GM12878 (cell line): Measurements from ENCODE around the gene BIRC3. TPM values are rescaled to one million over a fixed set of nuclear protein-coding genes. Genes with fewer than 3 reads are reported as not detected.
A peak's percentile ranks its signal among the peaks of the same experiment; 100 is the strongest.

Experiments used
- BHLHE40 ChIP-seq, 2 experiments: fragments of 450-650 bp in 1 of 2; IDR thresholded peaks; 2 replicates each; pipeline ENCODE4 v1.6.1; 2011 to 2017; ENCODE audit warnings: low read depth in 2 of 2, borderline replicate concordance in 1 of 2, improper control_type of control experiment in 1 of 2, low read length in 1 of 2, mild to moderate bottlenecking in 1 of 2
- CREM ChIP-seq: IDR thresholded peaks from 2 replicates; pipeline ENCODE4 v1.6.1; 2014; ENCODE audit warnings: antibody characterized with exemption, low read depth
- CTCF ChIP-seq, 3 experiments: IDR thresholded peaks in 2 of 3; conservative IDR thresholded peaks in 1 of 3; 2 replicates each; pipeline ENCODE4 v1.5.1; 2011; ENCODE audit warnings: low read depth in 3 of 3, low read length in 3 of 3, mild to moderate bottlenecking in 3 of 3, control low read depth in 2 of 3, moderate library complexity in 2 of 3, inconsistent platforms in 1 of 3, mixed read lengths in 1 of 3; ENCODE audit not compliant: control insufficient read depth in 2 of 3, insufficient read depth in 1 of 3; ENCODE audit errors: extremely low read depth in 1 of 3
- EED ChIP-seq: sonication (generic); IDR thresholded peaks from 2 replicates; pipeline ENCODE4 v1.6.1; 2016; ENCODE audit warnings: antibody characterized with exemption, low read depth
- IKZF2 ChIP-seq, 2 experiments: fragments of 450-650 bp; IDR thresholded peaks; 2 replicates each; pipeline ENCODE4 v1.6.1; 2017; ENCODE audit warnings: mild to moderate bottlenecking in 2 of 2, moderate library complexity in 2 of 2
- IRF3 ChIP-seq: fragments of 450-650 bp; IDR thresholded peaks from 2 replicates; pipeline ENCODE4 v1.6.1; 2014; ENCODE audit warnings: mild to moderate bottlenecking
- KDM1A ChIP-seq: fragments of 200-600 bp; sonication (generic); IDR thresholded peaks from 2 replicates; pipeline ENCODE4 v1.6.1; 2016; ENCODE audit warnings: borderline replicate concordance
- MEF2A ChIP-seq: IDR thresholded peaks from 2 replicates; pipeline ENCODE4 v1.6.1; 2011; ENCODE audit warnings: low read depth, mild to moderate bottlenecking, low read length, moderate library complexity; ENCODE audit not compliant: insufficient read depth
- MEF2B ChIP-seq: fragments of 450-650 bp; IDR thresholded peaks from 2 replicates; pipeline ENCODE4 v1.6.1; 2018; ENCODE audit warnings: mild to moderate bottlenecking, moderate library complexity; ENCODE audit not compliant: partially characterized antibody, poor library complexity, severe bottlenecking
- NBN ChIP-seq: fragments of 450-650 bp; IDR thresholded peaks from 2 replicates; pipeline ENCODE4 v1.6.1; 2016
- RAD21 ChIP-seq: IDR thresholded peaks from 2 replicates; pipeline ENCODE4 v1.6.1; 2011; ENCODE audit warnings: mild to moderate bottlenecking, low read depth, low read length, moderate library complexity; ENCODE audit not compliant: insufficient read depth
- RB1 ChIP-seq: fragments of 450-650 bp; formaldehyde crosslinking; IDR thresholded peaks from 2 replicates; pipeline ENCODE4 v1.6.1; 2017; ENCODE audit warnings: mild to moderate bottlenecking, borderline replicate concordance
- RELB ChIP-seq: fragments of 450-650 bp; IDR thresholded peaks from 2 replicates; pipeline ENCODE4 v1.6.1; 2017; ENCODE audit warnings: low read depth, mild to moderate bottlenecking, moderate library complexity
- SIN3A ChIP-seq: IDR thresholded peaks from 2 replicates; pipeline ENCODE4 v1.6.1; 2012; ENCODE audit warnings: low read depth, low read length, improper control_type of control experiment
- SMARCA5 ChIP-seq: fragments of 450-650 bp; IDR thresholded peaks from 2 replicates; pipeline ENCODE4 v1.6.1; 2017; ENCODE audit warnings: mild to moderate bottlenecking
- SPI1 ChIP-seq: IDR thresholded peaks from 2 replicates; pipeline ENCODE4 v1.6.1; 2011; ENCODE audit warnings: low read depth, mild to moderate bottlenecking, low read length, moderate library complexity, borderline replicate concordance; ENCODE audit not compliant: insufficient read depth
- YY1 ChIP-seq: IDR thresholded peaks from 2 replicates; pipeline ENCODE4 v1.6.1; 2011; ENCODE audit warnings: low read depth, mild to moderate bottlenecking, low read length
- ZNF687 ChIP-seq: fragments of 450-650 bp; IDR thresholded peaks from 2 replicates; pipeline ENCODE4 v1.6.1; 2017; ENCODE audit warnings: mild to moderate bottlenecking, moderate library complexity
- polyA plus RNA-seq, 11 experiments: library from polyadenylated mRNA; depleted of rRNA in 4 of 11; unstranded in 6 of 11; stranded (reverse) in 5 of 11; fragments of >200 nt; fragmentation: Nextera tagmentation in 4 of 11; fragmentation: Illumina TruSeq in 1 of 11; extraction: Ambion mirVana in 4 of 11; extraction: Trizol in 1 of 11; gene quantifications; 1 replicate in 1 of 11; 2 replicates in 10 of 11; pipeline versions ENCODE4 v1.2.1 to v1.2.3, GENCODE V29; 2011 to 2016; ENCODE audit warnings: inconsistent platforms in 2 of 11, missing spikeins in 2 of 11, low read depth in 1 of 11
- total RNA-seq, 4 experiments: library from RNA; depleted of rRNA in 3 of 4; stranded (reverse); fragments of >200 nt in 3 of 4; fragmentation: Illumina TruSeq in 1 of 4; extraction: Trizol in 1 of 4; gene quantifications; 2 replicates each; pipeline versions ENCODE4 v1.2.1 to v1.2.3, GENCODE V29; 2013 to 2021

BIRC3 gene
- total and polyA plus RNA-seq, 10 of the 15 experiments (the other 5 are each of a cell fraction or from before 2014, with no cell fraction given) = 42.1 to 351 (median 83.7) TPM

GRCh38 chr11:102293873-102294601, 23.2 kb upstream of the BIRC3 start (continued):
- TF ChIP-seq KDM1A (no peak), IKZF2 (IDR thresholded peaks at IDR 0.05) (peak; percentile 58 to 68; a peak in 3 of 4 replicates), CTCF (IDR thresholded peaks at IDR 0.05 in 2 of 3, conservative IDR thresholded peaks at IDR 0.05 in 1 of 3; ENCODE audit: control insufficient read depth in 2 of 3, extremely low read depth in 1 of 3, insufficient read depth in 1 of 3, low read depth in 3 of 3, low read length in 3 of 3) (peak; percentile 77 to 81 (median 79)), NBN (peak; percentile 69), IRF3 (no peak), RELB (peak; percentile 48; the same call in 1 of the 2 replicates), YY1 (peak; percentile 36; the same call in 1 of the 2 replicates), MEF2B (peak; percentile 40), EED (peak; percentile 32; the same call in 1 of the 2 replicates), RAD21 (peak; percentile 84), SIN3A (no peak; the same call in 1 of the 2 replicates), CREM (peak; percentile 36; the same call in 1 of the 2 replicates), SMARCA5 (peak; percentile 82), ZNF687 (peak; percentile 20; the same call in 1 of the 2 replicates), MEF2A (0 out of 2 replicates have a peak, but pooled peaks have one; percentile 7), SPI1 (0 out of 2 replicates have a peak, but pooled peaks have one; percentile 15), BHLHE40 (IDR thresholded peaks at IDR 0.05; ENCODE audit: borderline replicate concordance in 1 of 2, low read depth in 2 of 2, low read length in 1 of 2) (peak in 1 of 2 experiments; percentile 17; a peak in 1 of 4 replicates), RB1 (no peak)
